Right cardiac atrium (tissue), 5 donors: Measurements from ENCODE around the gene LASP1. TPM values are rescaled to one million over a fixed set of nuclear protein-coding genes. Genes with fewer than 3 reads are reported as not detected.
A peak's percentile ranks its signal among the peaks of the same experiment; 100 is the strongest.
"Not testable (repeated sequence)": the region's sequence is repeated elsewhere in the genome, so short reads cannot be mapped to it uniquely, and the experiment has no call there.

Source experiments
- ATAC-seq, 2 donors: fragments of 200-7000 bp; cut with Tn5 transposase; one replicate each; pipeline versions ENCODE4 v1.8.0 to v1.9.1; 2020; ENCODE audit warnings: moderate library complexity in 2 of 2, mild to moderate bottlenecking in 1 of 2
- DNase-seq, 3 donors: peaks; one replicate each; pipeline ENCODE4 v3.0.0-alpha.2; 2020
- H3K27ac ChIP-seq: one replicate; pipeline ENCODE4 v1.5.1; 2013; ENCODE audit warnings: mild to moderate bottlenecking, low read length, control low read depth, moderate library complexity
- H3K27me3 ChIP-seq: one replicate; pipeline ENCODE4 v1.6.1; 2013; ENCODE audit not compliant: control insufficient read depth, insufficient read depth
- H3K4me1 ChIP-seq: one replicate; pipeline ENCODE4 v1.6.1; 2013; ENCODE audit warnings: low read length; ENCODE audit not compliant: control insufficient read depth, insufficient read depth
- H3K4me3 ChIP-seq: one replicate; pipeline ENCODE4 v1.5.1; 2013; ENCODE audit warnings: low read length, control low read depth
- H3K9me3 ChIP-seq: one replicate; pipeline ENCODE4 v1.6.1; 2013; ENCODE audit warnings: low read length; ENCODE audit not compliant: control insufficient read depth
- WGBS: extraction: QIAGEN DNeasy Blood & Tissue Kit; methylation state at CpG from one replicate; pipeline ENCODE4 v1.1.7; 2013; 5-methylcytosine and 5-hydroxymethylcytosine counted together
- intact Hi-C, 4 donors: fragments of 100-400 bp; cut with DNase I; formaldehyde crosslinking; loops; one replicate each; pipeline versions ENCODE4 v1.11.0 to v1.14.0; 2022 to 2023
- polyA plus RNA-seq: library from polyadenylated mRNA; stranded (reverse); fragments of 200-250 nt; gene quantifications from one replicate; pipeline ENCODE4 v1.2.3, GENCODE V29; 2013
- total RNA-seq, 4 donors: library from RNA; stranded (reverse); fragmentation: NEBNext Ultra II Directional; extraction: Animal tissue kit (Norgen Biotek cat#: 25700); gene quantifications; one replicate each; pipeline ENCODE4 v1.2.1, GENCODE V29; 2021
- donor health status: healthy with polysubstance abuse.
- donor health status: DM: no; HTN: yes; CAD: no.
- donor health status: DM: no; HTN: no; CAD: no.
- donor health status: DM: no; HTN: yes; CAD: no; lungs with severe emphysema.
- donor health status: DM: yes; HTN: yes; CAD: no.

Gene LASP1
- total and polyA plus RNA-seq, 5 donors: 23.8 to 39.6 (median 34.8) TPM

GRCh38 chr17:38942696-38943334 lies 73.0 kb downstream of the LASP1 start:
- H3K4me1 ChIP-seq: no peaks in the 10 kb centered on the region
- no peak overlapping the region for H3K4me3 ChIP-seq
- ATAC-seq: no peak
- H3K9me3 ChIP-seq: no peaks in the 10 kb centered on the region
- H3K27me3 ChIP-seq: no peaks in the 10 kb centered on the region
- intact Hi-C loops: no loop called here
- H3K27ac ChIP-seq: no peak overlapping the region
- WGBS: 43% methylated on average over 4 of the region's 4 CpGs
- DNase-seq: no peak

- H3K27me3 ChIP-seq: no peaks in the 10 kb centered on the region
- DNase-seq: no peak
- ATAC-seq: no peak
- no peaks in the 10 kb centered on the region for H3K9me3 ChIP-seq
- H3K4me1 ChIP-seq: no peaks in the 10 kb centered on the region
- WGBS: 65% methylated on average over 8 of the region's 8 CpGs
- H3K4me3 ChIP-seq: no peak overlapping the region
- intact Hi-C loops: no loop called here
- H3K27ac ChIP-seq: no peak overlapping the region
Measured at GRCh38 chr17:38943607-38944006, 73.7 kb downstream of the LASP1 start.

DNA sequence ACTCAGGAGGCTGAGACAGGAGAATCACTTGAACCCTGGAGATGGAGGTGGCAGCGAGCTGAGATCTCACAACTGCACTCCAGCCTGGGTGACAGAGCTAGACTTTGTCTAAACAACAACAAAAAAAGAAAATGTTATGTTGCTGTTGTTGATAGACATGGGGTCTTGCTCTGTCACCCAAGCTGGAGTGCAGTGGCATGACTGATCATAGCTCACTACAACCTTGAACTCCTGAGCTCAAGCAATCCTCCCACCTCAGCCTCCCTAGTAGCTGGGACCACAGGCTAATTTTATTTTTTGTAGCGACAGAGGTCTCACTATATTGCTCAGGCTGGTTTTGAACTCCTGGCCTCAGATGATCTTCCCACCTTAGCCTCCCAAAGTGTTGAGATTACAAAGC lies 77.3 kb downstream of the LASP1 start:
- DNase-seq (no peak), ATAC-seq (no peak)
- H3K4me3 ChIP-seq: no peak overlapping the region
- 88% methylated on average over 2 of the region's 2 CpGs for WGBS
- H3K9me3 ChIP-seq: no peaks in the 10 kb centered on the region
- no peaks in the 10 kb centered on the region for H3K27me3 ChIP-seq
- H3K27ac ChIP-seq: no peak overlapping the region
- intact Hi-C loops: no loop called here
- H3K4me1 ChIP-seq: no peaks in the 10 kb centered on the region

GRCh38 chr17:38953800-38954199 lies 83.9 kb downstream of the LASP1 start:
- H3K4me3 ChIP-seq, intact Hi-C loops, H3K9me3 ChIP-seq, ATAC-seq, H3K4me1 ChIP-seq, H3K27ac ChIP-seq, DNase-seq, H3K27me3 ChIP-seq: not testable (repeated sequence)
- 94% methylated on average over 7 of the region's 7 CpGs for WGBS

DNA sequence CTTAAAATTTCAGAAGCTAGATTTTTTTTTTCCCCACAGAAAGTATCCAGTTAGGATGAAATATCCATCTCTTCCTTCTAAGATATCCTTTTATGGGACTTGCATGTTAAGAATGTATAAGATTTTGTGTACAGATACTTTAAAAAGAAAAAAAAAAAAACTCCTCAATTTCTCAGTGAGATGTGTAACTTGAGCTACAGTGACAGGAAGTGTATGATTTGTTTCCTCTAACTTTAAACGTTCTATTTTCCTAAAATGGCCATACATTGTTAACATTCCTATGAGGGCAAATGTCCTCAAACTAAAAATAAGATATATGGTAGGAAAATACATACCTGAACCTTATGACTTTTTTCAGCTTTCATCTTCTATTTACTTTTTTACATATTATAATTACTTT lies 88.5 kb downstream of the LASP1 start:
- H3K9me3 ChIP-seq: no peaks in the 10 kb centered on the region
- 4% methylated on average over 1 of the region's 1 CpG for WGBS
- H3K27me3 ChIP-seq: no peaks in the 10 kb centered on the region
- no peak overlapping the region for H3K27ac ChIP-seq
- H3K4me3 ChIP-seq: no peak overlapping the region
- no peaks in the 10 kb centered on the region for H3K4me1 ChIP-seq
- no peak for DNase-seq
- no peak for ATAC-seq
- intact Hi-C loops: no loop called here

DNA sequence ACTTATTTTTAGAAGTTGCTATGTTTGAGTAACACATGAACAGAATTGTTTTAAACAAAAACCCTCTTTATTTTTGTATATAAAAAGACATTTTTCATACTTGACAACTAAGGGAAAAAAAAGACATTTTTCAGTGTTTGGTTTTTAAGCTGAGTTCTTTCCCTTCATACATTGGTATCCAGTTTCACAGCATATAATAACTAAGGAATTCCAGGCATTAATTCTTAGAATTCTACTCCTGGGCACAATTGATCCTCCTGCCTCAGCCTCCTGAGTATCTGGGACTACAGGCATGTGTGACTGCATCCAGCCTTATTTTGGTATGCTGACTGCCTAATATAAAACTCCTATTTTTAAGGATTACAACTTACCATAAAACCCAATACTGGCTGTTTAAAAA lies 88.9 kb downstream of the LASP1 start:
- H3K4me1 ChIP-seq: no peaks in the 10 kb centered on the region
- H3K27ac ChIP-seq: no peak overlapping the region
- intact Hi-C loops: no loop called here

GRCh38 chr17:38959508-38959907 lies 89.7 kb downstream of the LASP1 start:
- no peak for DNase-seq
- Histone ChIP-seq H3K27ac (no peak overlapping the region), H3K9me3 (no peaks in the 10 kb centered on the region), H3K27me3 (no peaks in the 10 kb centered on the region), H3K4me1 (no peaks in the 10 kb centered on the region), H3K4me3 (no peak overlapping the region)
- no peak for ATAC-seq
- intact Hi-C loops: no loop called here
- 87% methylated on average over 3 of the region's 3 CpGs for WGBS

More for the DNA sequence above, 88.9 kb downstream of the LASP1 start:
- no peak for ATAC-seq
- no peak overlapping the region for H3K4me3 ChIP-seq
- no peaks in the 10 kb centered on the region for H3K27me3 ChIP-seq
- H3K9me3 ChIP-seq: no peaks in the 10 kb centered on the region
- DNase-seq: no peak

DNA sequence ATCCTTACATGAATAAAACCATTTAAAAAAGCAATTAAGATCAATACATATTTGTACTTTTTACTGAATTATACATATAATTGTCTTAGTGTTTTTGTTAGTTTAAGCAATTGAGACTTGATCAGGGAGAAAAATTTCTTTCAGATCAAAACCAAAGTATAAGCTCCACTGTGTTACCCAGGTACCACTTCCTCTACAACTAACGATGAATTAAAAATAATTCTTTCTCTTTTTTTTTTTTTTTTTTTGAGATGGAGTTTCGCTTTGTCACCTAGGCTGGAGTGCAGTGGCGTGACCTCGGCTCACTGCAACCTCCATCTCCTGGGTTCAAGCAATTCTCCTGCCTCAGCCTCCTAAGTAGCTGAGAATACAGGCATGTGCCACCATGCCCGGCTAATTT lies 90.5 kb downstream of the LASP1 start:
- no peak for ATAC-seq
- Histone ChIP-seq H3K27me3 (no peaks in the 10 kb centered on the region), H3K4me3 (no peak overlapping the region), H3K27ac (no peak overlapping the region), H3K4me1 (no peaks in the 10 kb centered on the region), H3K9me3 (no peaks in the 10 kb centered on the region)
- WGBS: 91% methylated on average over 5 of the region's 5 CpGs
- DNase-seq: no peak
- intact Hi-C loops: no loop called here

- Histone ChIP-seq H3K4me3 (no peak overlapping the region), H3K4me1 (no peaks in the 10 kb centered on the region), H3K9me3 (no peaks in the 10 kb centered on the region), H3K27me3 (no peaks in the 10 kb centered on the region), H3K27ac (no peak overlapping the region)
- DNase-seq (no peak), ATAC-seq (no peak)
- intact Hi-C loops: no loop called here
- 51% methylated on average over 4 of the region's 4 CpGs for WGBS
Measured at GRCh38 chr17:38961413-38961812, 91.6 kb downstream of the LASP1 start.

- peak within 1 kb of the TSS; percentile 87 for H3K27ac ChIP-seq
- intact Hi-C loops: no loop called here
- no peaks in the 10 kb centered on the region for H3K9me3 ChIP-seq
- peak; percentile 99 for ATAC-seq
- 6% methylated on average over 21 of the region's 21 CpGs for WGBS
- no peaks in the 10 kb centered on the region for H3K4me1 ChIP-seq
- peak within 1 kb of the TSS; percentile 18 for H3K4me3 ChIP-seq
- no peaks in the 10 kb centered on the region for H3K27me3 ChIP-seq
- DNase-seq: peak; percentile 95 to 98 (median 97)
Measured at GRCh38 chr17:38967290-38967738, 97.5 kb downstream of the LASP1 start, which contains the start of gene FBXO47. TSS of gene FBXO47 (minus strand) at chr17:38967403. CDS start at chr17:38963025, 4,378 bp downstream.

GRCh38 chr17:38969281-38969680 lies 99.4 kb downstream of the LASP1 start:
- Histone ChIP-seq H3K27ac (no peak overlapping the region), H3K4me3 (no peak overlapping the region), H3K4me1 (no peaks in the 10 kb centered on the region), H3K27me3 (no peaks in the 10 kb centered on the region), H3K9me3 (no peaks in the 10 kb centered on the region)
- ATAC-seq (no peak), DNase-seq (no peak)
- WGBS: 56% methylated on average over 4 of the region's 4 CpGs
- intact Hi-C loops: no loop called here

DNA sequence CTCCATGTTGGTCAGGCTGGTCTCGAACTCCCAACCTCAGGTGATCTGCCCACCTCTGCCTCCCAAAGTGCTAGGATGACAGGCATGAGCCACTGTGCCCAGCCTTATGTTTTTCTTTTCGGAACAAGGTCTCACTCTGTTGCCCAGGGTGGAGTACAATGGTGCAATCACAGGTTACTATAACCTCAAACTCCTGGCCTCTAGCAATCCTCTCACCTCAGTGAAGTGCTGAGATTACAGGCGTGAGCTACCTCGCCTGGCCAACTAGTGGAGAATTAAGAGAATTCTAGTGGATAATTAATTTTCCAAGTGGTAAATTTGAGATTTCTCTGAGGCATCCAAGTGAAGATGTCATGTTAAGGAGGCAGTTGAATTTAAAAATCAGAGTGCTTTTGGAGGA lies 100.3 kb downstream of the LASP1 start:
- Histone ChIP-seq H3K27me3 (no peaks in the 10 kb centered on the region), H3K4me3 (no peak overlapping the region), H3K27ac (no peak overlapping the region), H3K4me1 (no peaks in the 10 kb centered on the region), H3K9me3 (no peaks in the 10 kb centered on the region)
- intact Hi-C loops: loop anchor here in 1 of 4 donors (10.0 kb wide), 1 partner anchor 95 kb away; the partner anchor contains the start of gene LASP1
- WGBS: 71% methylated on average over 4 of the region's 4 CpGs
- ATAC-seq (no peak), DNase-seq (no peak)
